Subcutaneous abdominal adipose tissue (tissue), 5 donors: Measurements from ENCODE around the gene SPCS1.

Experiments used
- H3K27ac ChIP-seq: one replicate; pipeline ENCODE4 v1.7.0; 2013; ENCODE audit warnings: low read depth, mild to moderate bottlenecking, inconsistent platforms, low read length, moderate library complexity
- H3K27me3 ChIP-seq, 5 donors: one replicate each; pipeline ENCODE4 v1.7.0; 2013; ENCODE audit warnings: low read length in 5 of 5, inconsistent platforms in 1 of 5; ENCODE audit not compliant: control insufficient read depth in 5 of 5, insufficient read depth in 4 of 5
- H3K36me3 ChIP-seq, 5 donors: one replicate each; pipeline ENCODE4 v1.7.0; 2013; ENCODE audit warnings: low read length in 5 of 5; ENCODE audit not compliant: control insufficient read depth in 5 of 5, insufficient read depth in 5 of 5
- H3K4me1 ChIP-seq, 5 donors: one replicate each; pipeline ENCODE4 v1.7.0; 2013; ENCODE audit warnings: low read length in 5 of 5, mild to moderate bottlenecking in 3 of 5, moderate library complexity in 1 of 5; ENCODE audit not compliant: control insufficient read depth in 5 of 5, insufficient read depth in 5 of 5
- H3K4me3 ChIP-seq, 5 donors: one replicate each; pipeline ENCODE4 v1.7.0; 2013; ENCODE audit warnings: low read length in 5 of 5, low read depth in 1 of 5
- H3K9ac ChIP-seq, 5 donors: one replicate each; pipeline ENCODE4 v1.7.0; 2013; ENCODE audit warnings: low read length in 5 of 5, mild to moderate bottlenecking in 4 of 5, moderate library complexity in 3 of 5
- H3K9me3 ChIP-seq, 5 donors: one replicate each; pipeline ENCODE4 v1.7.0; 2013; ENCODE audit warnings: low read length in 5 of 5; ENCODE audit not compliant: control insufficient read depth in 5 of 5
- donor health status: healthy.
- donor health status: healthy.
- donor health status: healthy.
- donor health status: healthy.
- donor health status: healthy.

SPCS1 gene

GRCh38 chr3:52756141-52756540 lies 50.2 kb downstream of the SPCS1 start:
- no peak overlapping the region for H3K27ac ChIP-seq
- H3K36me3 ChIP-seq, result peaks cover 27 to 63% (median 52%) of the 10 kb centered on the region in 5 donors
- H3K9me3 ChIP-seq, result no peaks in the 10 kb centered on the region
- H3K4me1 ChIP-seq, result peaks cover 0 to 4% (median 0%) of the 10 kb centered on the region in 5 donors
- H3K9ac ChIP-seq, result no peak overlapping the region
- no peak overlapping the region for H3K4me3 ChIP-seq
- H3K27me3 ChIP-seq, result no peaks in the 10 kb centered on the region
